Psoas muscle (tissue), 8 donors: ENCODE data around the gene SLC5A10. TPM values are rescaled to one million over a fixed set of nuclear protein-coding genes. Genes with fewer than 3 reads are reported as not detected.

Experiments
- ATAC-seq, 4 donors: fragments of 200-7000 bp; cut with Tn5 transposase; one replicate each; pipeline ENCODE4 v1.9.1; 2020; ENCODE audit warnings: moderate library complexity in 3 of 4, mild to moderate bottlenecking in 2 of 4
- DNase-seq, 2 donors: peaks; one replicate each; pipeline ENCODE4 v3.0.0-alpha.2; 2020
- H3K27ac ChIP-seq: fragments of 200-600 bp; one replicate; pipeline ENCODE4 v1.8.0; 2022
- H3K27me3 ChIP-seq, 3 donors: fragments of 200-600 bp in 1 of 3; one replicate each; pipeline versions ENCODE4 v1.6.1 to v1.8.0; 2013 to 2022; ENCODE audit warnings: low read length in 2 of 3, mild to moderate bottlenecking in 2 of 3, moderate library complexity in 1 of 3; ENCODE audit not compliant: insufficient read depth in 3 of 3
- H3K36me3 ChIP-seq, 2 donors: fragments of 200-600 bp in 1 of 2; one replicate each; pipeline versions ENCODE4 v1.6.1 to v1.8.0; 2013 to 2022; ENCODE audit warnings: low read depth in 1 of 2, mild to moderate bottlenecking in 1 of 2, moderate library complexity in 1 of 2; ENCODE audit not compliant: insufficient read depth in 1 of 2
- H3K4me1 ChIP-seq: fragments of 200-600 bp; one replicate; pipeline ENCODE4 v1.8.0; 2022
- H3K4me3 ChIP-seq: fragments of 200-600 bp; one replicate; pipeline ENCODE4 v1.8.0; 2022; ENCODE audit warnings: mild to moderate bottlenecking
- H3K9me3 ChIP-seq: fragments of 200-600 bp; one replicate; pipeline ENCODE4 v1.8.0; 2022
- CTCF ChIP-seq: fragments of 200-600 bp; IDR thresholded peaks from one replicate; pipeline ENCODE4 v1.8.0; 2022; ENCODE audit warnings: antibody characterized with exemption
- WGBS, 3 donors: extraction: QIAGEN DNeasy Blood & Tissue Kit; methylation state at CpG; one replicate each; pipeline versions ENCODE4 v1.1.6 to v1.1.7; 2013; 5-methylcytosine and 5-hydroxymethylcytosine counted together
- intact Hi-C, 2 donors: fragments of 100-400 bp; cut with DNase I; formaldehyde crosslinking; loops; one replicate each; pipeline versions ENCODE4 v1.11.0 to v1.14.2; 2022
- polyA plus RNA-seq, 3 donors: library from polyadenylated mRNA; stranded (reverse); fragments of 200-250 nt; gene quantifications; one replicate each; pipeline ENCODE4 v1.2.3, GENCODE V29; 2013
- total RNA-seq, 4 donors: library from RNA; stranded (reverse); fragmentation: NEBNext Ultra II Directional in 2 of 4; extraction: Animal tissue kit (Norgen Biotek cat#: 25700) in 2 of 4; gene quantifications; one replicate each; pipeline versions ENCODE4 v1.2.1 to v1.2.4, GENCODE V29; 2021 to 2023
- donor health status: healthy with polysubstance abuse.
- donor health status: DM: no; HTN: no; CAD: no; lungs with moderate emphysema.
- donor health status: Bipolar disorder and iron deficiency.
- donor health status: healthy.
- donor health status: DM: yes; HTN: yes; CAD: no.
- donor health status: DM: no; HTN: no; CAD: no.
- donor health status: DM: no; HTN: no; CAD: no.
- donor health status: DM: yes; HTN: yes; CAD: no.

Gene SLC5A10
- total and polyA plus RNA-seq, 7 donors: 0.03 TPM; not detected in 6

GRCh38 chr17:18988546-18989173 is 36.7 kb downstream of the SLC5A10 start:
- intact Hi-C loops: no loop called here
- ATAC-seq (peak in 1 of 4 donors; percentile 21), DNase-seq (no peak)
- Histone ChIP-seq H3K4me1 (no peaks in the 10 kb centered on the region), H3K9me3 (no peaks in the 10 kb centered on the region), H3K4me3 (no peak overlapping the region), H3K27ac (no peak overlapping the region), H3K36me3 (no peaks in the 10 kb centered on the region), H3K27me3 (no peaks in the 10 kb centered on the region)
- TF ChIP-seq CTCF: no peak
- WGBS, 3 donors: 80 to 87% (median 83%) methylated on average over 8 to 9 of the region's 9 CpGs

- Histone ChIP-seq H3K27ac (no peak overlapping the region), H3K4me1 (no peaks in the 10 kb centered on the region), H3K27me3 (no peaks in the 10 kb centered on the region), H3K9me3 (peaks cover 4% of the 10 kb centered on the region), H3K36me3 (no peaks in the 10 kb centered on the region), H3K4me3 (no peak overlapping the region)
- no peak for TF ChIP-seq CTCF
- intact Hi-C loops: no loop called here
- DNase-seq (no peak), ATAC-seq (no peak)
- WGBS, 3 donors: 83 to 90% (median 89%) methylated on average over 6 of the region's 6 CpGs
Measured at GRCh38 chr17:18990331-18990730, 38.4 kb downstream of the SLC5A10 start.

DNA sequence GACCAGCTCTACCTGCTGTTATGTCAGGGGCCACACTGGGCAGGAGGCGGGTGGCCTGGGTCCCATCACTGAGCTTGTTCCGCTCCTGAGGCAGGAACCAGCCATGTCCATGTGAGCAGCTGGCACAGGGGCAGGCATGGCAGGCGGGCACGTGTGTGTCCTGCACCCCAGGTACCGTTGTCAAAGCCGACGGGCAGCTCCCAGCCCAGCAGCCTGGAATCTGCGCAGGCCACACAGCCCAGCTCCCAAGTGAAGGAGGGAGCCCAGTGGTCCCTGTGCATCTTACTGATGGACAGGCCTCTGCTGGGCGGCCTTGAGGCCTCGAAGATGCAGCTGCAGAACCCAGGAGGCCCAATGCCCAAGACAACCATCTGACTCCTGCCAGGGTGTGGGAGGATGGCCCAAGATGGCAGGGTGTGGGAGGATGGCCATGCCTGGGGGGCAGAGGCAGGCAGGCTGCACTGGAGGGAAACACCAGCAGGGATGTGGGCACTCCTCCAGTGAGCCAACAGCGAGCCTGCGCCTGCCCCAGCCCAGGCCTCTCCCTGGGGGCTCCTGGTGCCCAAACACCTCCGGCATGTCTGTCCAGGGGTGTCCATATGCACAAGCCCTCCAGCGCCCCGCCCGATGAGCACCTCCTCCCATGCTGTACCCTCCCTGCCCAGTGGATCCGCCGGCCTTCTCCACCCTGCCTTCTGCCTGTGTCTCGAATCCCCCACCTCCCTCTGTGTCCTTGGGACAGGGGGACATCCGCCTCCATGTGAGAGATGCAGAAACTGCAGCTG is 39.8 kb downstream of the SLC5A10 start:
- H3K4me3 ChIP-seq: no peak overlapping the region
- no peak for TF ChIP-seq CTCF
- no peaks in the 10 kb centered on the region for H3K36me3 ChIP-seq
- no peaks in the 10 kb centered on the region for H3K27me3 ChIP-seq
- H3K9me3 ChIP-seq: peaks cover 13% of the 10 kb centered on the region
- no peak for ATAC-seq
- no peak overlapping the region for H3K27ac ChIP-seq
- intact Hi-C loops: no loop called here
- DNase-seq: no peak
- no peaks in the 10 kb centered on the region for H3K4me1 ChIP-seq
- WGBS, 3 donors: 89 to 95% (median 91%) methylated on average over 20 of the region's 20 CpGs

DNA sequence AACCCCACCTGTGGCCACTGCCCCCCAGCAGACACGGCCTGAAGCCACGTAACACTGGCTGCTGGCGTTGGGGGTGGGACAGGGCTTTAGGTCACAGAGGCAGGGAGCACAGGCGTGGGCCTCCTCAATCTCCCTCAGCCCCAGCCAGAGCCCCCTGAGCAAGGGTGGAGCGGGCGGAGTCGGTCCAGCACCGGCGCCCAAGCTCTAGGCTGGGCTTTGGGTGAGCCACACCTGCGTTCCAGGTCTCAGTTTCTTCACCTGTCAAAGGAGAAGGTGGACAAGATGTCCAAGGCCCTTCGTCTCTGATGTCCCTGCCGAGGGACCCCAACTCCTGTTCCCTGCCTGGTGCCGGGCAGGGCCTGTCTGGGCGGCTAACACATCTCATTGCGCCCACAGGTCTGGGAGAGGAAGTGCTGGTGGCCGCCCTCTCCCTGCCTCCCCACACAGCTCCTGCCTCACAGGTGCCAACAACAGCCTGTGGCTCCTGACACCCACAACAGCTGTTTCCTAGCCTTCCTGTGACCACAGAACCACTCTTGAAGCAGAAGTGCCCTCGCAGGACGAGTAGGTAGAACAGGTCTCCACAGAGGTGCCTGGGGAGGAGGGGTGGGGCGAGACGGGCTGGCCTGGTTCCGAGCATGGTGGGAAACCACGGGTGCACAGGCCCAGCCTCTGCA is 40.6 kb downstream of the SLC5A10 start:
- no peak for TF ChIP-seq CTCF
- DNase-seq (no peak), ATAC-seq (no peak)
- Histone ChIP-seq H3K4me1 (no peaks in the 10 kb centered on the region), H3K36me3 (no peaks in the 10 kb centered on the region), H3K4me3 (no peak overlapping the region), H3K27ac (no peak overlapping the region), H3K27me3 (no peaks in the 10 kb centered on the region), H3K9me3 (peaks cover 13% of the 10 kb centered on the region)
- intact Hi-C loops: no loop called here
- 80 to 88% (median 88%) methylated on average over 21 to 22 of the region's 22 CpGs for WGBS, 3 donors
